ENCODE data around the gene C1QTNF1.

The C1QTNF1 gene

DNA sequence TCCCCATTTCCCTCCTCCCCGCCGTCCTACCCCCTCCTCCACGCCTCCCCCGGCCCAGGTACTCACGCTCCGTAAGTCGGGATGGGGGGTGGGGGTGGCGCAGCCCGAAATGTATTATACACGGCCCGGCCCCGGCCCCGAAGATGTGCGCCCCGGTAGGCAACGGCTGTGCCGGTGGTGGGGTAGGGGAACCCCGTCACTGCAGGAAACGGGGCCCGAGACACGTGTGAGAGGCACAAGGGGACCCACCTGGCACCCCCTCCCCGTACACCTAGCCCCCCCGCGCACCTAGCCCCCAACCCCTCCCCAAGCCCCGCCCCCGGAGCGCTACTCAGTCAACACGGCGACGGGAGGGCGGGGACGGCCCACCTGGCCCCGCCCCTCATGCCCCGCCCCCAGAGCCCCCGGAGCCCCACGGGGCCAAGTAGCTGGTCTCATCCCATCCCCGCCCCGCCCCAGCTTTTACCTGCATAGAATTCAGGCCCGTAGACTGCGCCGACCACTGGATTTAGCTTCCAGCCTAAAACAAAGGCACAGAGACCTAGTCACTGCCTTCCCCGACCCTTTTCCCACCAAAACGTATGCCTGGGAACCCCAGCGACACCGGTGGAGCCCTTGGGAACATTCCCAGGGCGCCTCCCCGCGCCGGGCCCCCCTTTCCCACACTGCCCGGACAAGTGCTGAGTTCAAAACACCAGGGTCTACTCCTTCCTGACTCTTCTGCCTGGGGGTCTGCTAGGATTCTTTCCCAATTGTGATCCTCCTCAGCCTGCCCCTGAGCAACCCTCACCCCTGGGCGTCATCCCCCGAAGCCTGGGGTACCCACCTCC, 73.5 kb downstream of the C1QTNF1 start:
- no peak for DNase-seq

DNA sequence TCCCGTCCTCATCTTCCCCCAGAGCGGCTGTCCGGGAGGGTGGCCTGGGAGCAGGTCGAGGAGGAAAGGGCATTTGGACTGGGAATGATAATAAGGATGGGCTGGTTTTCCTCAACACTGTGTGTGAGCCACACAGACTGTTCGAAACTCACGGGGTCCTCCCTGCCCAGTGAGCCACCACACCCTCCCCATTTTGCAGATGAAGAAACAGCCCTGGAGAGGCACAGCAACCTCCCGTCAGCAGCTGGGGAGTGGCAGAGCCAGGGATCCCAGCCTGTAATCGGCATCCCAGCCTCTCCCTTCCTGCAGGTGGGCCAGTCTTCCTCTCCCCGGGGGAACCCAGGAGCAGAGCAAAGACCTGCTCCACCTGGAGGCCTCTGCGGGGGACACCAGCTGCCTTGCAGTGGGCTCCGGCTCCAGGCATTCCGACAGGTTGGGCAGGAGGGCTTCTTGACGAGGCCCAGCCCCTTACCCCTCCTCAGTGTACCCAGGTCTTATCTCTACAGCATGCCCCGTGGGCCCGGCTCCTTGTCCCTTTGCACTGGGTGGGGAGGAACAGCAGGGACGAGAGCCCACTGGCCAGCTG, 74.4 kb downstream of the C1QTNF1 start:
- DNase-seq: no peak

Measured in NCI-H1092 (cell line).